Stimulated activated CD8-positive, alpha-beta memory T cell treated with anti-CD3 and anti-CD28 coated beads, Interleukin-7, amount 100 ng/mL, for 48 hours (primary cell): ENCODE results near the gene TFPI2.

ENCODE experiments used
- DNase-seq, 2 donors: peaks; one replicate each; pipeline ENCODE4 v3.0.0-alpha.2; 2020; ENCODE audit warnings: low read depth in 1 of 2; ENCODE audit errors: extremely low read depth in 1 of 2

The TFPI2 gene

GRCh38 chr7:93860261-93860660 is 30.3 kb downstream of the TFPI2 start:
- DNase-seq = no peak

GRCh38 chr7:93858857-93859256 is 31.7 kb downstream of the TFPI2 start:
- DNase-seq = no peak

GRCh38 chr7:93856323-93856722 is 34.2 kb downstream of the TFPI2 start:
- DNase-seq = no peak

- no peak for DNase-seq
These were observed 34.8 kb downstream of the TFPI2 start for GRCh38 chr7:93855797-93856196.

- DNase-seq = no peak
These were observed 36.1 kb downstream of the TFPI2 start for GRCh38 chr7:93854480-93854879.

GRCh38 chr7:93851536-93851935 is 39.0 kb downstream of the TFPI2 start:
- no peak for DNase-seq

GRCh38 chr7:93843260-93843659 is 47.3 kb downstream of the TFPI2 start:
- DNase-seq = no peak

GRCh38 chr7:93838966-93839365 is 51.6 kb downstream of the TFPI2 start:
- no peak for DNase-seq

GRCh38 chr7:93837245-93837644 is 53.3 kb downstream of the TFPI2 start:
- no peak for DNase-seq

GRCh38 chr7:93836116-93836515 is 54.4 kb downstream of the TFPI2 start:
- no peak for DNase-seq

- no peak for DNase-seq
These were observed 54.9 kb downstream of the TFPI2 start for GRCh38 chr7:93835702-93836101.
